Upper lobe of left lung (tissue), 6 donors: Measurements from ENCODE around the gene ZNF853. TPM values are rescaled to one million over a fixed set of nuclear protein-coding genes. Genes with fewer than 3 reads are reported as not detected.
A peak's percentile ranks its signal among the peaks of the same experiment; 100 is the strongest.

Experiments used
- ATAC-seq, 2 donors: fragments of 200-7000 bp; cut with Tn5 transposase; one replicate each; pipeline ENCODE4 v1.9.1; 2022; ENCODE audit warnings: mild to moderate bottlenecking in 2 of 2, moderate library complexity in 2 of 2; ENCODE audit not compliant: low FRiP score in 2 of 2
- DNase-seq, 2 donors: peaks; one replicate each; pipeline ENCODE4 v3.0.0-alpha.2; 2019 to 2020
- H3K27ac ChIP-seq, 4 donors: fragments of 200-600 bp; sonication (generic); one replicate each; pipeline ENCODE4 v1.5.1; 2016 to 2019
- H3K27me3 ChIP-seq, 4 donors: fragments of 200-600 bp; sonication (generic); one replicate each; pipeline ENCODE4 v1.5.1; 2017 to 2019
- H3K36me3 ChIP-seq, 4 donors: fragments of 200-600 bp; sonication (generic); one replicate each; pipeline ENCODE4 v1.5.1; 2016 to 2019
- H3K4me1 ChIP-seq, 4 donors: fragments of 200-600 bp; sonication (generic); one replicate each; pipeline ENCODE4 v1.5.1; 2018 to 2019
- H3K4me3 ChIP-seq, 4 donors: fragments of 200-600 bp; sonication (generic); one replicate each; pipeline ENCODE4 v1.5.1; 2017 to 2019; ENCODE audit warnings: mild to moderate bottlenecking in 2 of 4, moderate library complexity in 1 of 4
- H3K9me3 ChIP-seq, 4 donors: fragments of 200-600 bp; sonication (generic); one replicate each; pipeline ENCODE4 v1.5.1; 2018 to 2019
- EP300 ChIP-seq, 4 donors: sonication (generic); formaldehyde crosslinking; IDR thresholded peaks; one replicate each; pipeline ENCODE4 v1.5.1; 2017; ENCODE audit warnings: antibody characterized with exemption in 4 of 4, control low read depth in 2 of 4
- POLR2A ChIP-seq, 4 donors: fragments of 450-650 bp; IDR thresholded peaks; one replicate each; pipeline ENCODE4 v1.5.1; 2016 to 2017; ENCODE audit warnings: antibody characterized with exemption in 4 of 4, mild to moderate bottlenecking in 2 of 4
- POLR2AphosphoS5 ChIP-seq, 2 donors: sonication (generic); formaldehyde crosslinking; IDR thresholded peaks; one replicate each; pipeline ENCODE4 v1.5.1; 2017; ENCODE audit warnings: antibody characterized with exemption in 2 of 2
- WGBS, 2 donors: methylation state at CpG; one replicate each; pipeline ENCODE4 v1.1.5; 2017 to 2018; 5-methylcytosine and 5-hydroxymethylcytosine counted together
- total RNA-seq, 6 donors: library from RNA; depleted of rRNA in 4 of 6; stranded (reverse); fragments of >200 nt in 4 of 6; gene quantifications; one replicate each; pipeline versions ENCODE4 v1.1.0 to v1.2.1, GENCODE V29; 2016 to 2021
- TF ChIP-seq, protein P1 (sequence below), 6 experiments: fragments of 450-650 bp in 4 of 6; fragments of 200-600 bp in 2 of 6; sonication (generic) in 2 of 6; IDR thresholded peaks; one replicate each; pipeline ENCODE4 v1.5.1; 2016 to 2019; ENCODE audit warnings: antibody characterized with exemption in 6 of 6
- donor health status: DM: no; HTN: no; CAD: no; lungs with moderate emphysema.
- donor health status: DM: no; HTN: yes; CAD: no; lungs with severe emphysema.

ZNF853 gene
- total RNA-seq, 6 donors from 2014 or later: 2.9 to 11.9 (median 7.0) TPM

DNA sequence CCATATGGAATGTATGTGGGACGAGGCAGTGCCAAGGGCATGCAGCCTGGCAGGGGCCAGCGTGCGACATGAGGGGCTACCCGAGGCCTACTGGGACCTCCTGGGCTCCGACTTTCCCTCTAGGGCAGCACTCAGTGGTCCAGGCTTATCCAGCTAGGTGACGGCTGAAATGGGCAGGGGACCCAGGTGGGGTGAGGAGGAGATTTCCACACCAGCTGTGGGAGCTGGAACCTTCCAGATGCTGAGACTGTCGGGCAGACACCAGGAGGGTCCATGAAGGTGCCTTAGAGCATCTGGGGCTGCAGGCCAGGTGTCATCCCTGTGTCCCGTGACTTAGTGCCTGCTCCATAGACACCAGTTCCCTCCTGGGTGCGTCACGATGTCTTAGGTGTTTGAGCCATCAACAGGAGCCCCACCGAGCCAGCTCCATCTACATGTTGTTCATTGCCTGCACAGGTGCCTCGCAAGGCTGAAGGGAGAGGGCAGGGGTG lies 35.2 kb downstream of the ZNF853 start:
- H3K4me3 ChIP-seq: no peak overlapping the region
- TF ChIP-seq, protein P1, sequence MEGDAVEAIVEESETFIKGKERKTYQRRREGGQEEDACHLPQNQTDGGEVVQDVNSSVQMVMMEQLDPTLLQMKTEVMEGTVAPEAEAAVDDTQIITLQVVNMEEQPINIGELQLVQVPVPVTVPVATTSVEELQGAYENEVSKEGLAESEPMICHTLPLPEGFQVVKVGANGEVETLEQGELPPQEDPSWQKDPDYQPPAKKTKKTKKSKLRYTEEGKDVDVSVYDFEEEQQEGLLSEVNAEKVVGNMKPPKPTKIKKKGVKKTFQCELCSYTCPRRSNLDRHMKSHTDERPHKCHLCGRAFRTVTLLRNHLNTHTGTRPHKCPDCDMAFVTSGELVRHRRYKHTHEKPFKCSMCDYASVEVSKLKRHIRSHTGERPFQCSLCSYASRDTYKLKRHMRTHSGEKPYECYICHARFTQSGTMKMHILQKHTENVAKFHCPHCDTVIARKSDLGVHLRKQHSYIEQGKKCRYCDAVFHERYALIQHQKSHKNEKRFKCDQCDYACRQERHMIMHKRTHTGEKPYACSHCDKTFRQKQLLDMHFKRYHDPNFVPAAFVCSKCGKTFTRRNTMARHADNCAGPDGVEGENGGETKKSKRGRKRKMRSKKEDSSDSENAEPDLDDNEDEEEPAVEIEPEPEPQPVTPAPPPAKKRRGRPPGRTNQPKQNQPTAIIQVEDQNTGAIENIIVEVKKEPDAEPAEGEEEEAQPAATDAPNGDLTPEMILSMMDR (IDR thresholded peaks at IDR 0.05): no peak
- no peak for TF ChIP-seq POLR2A (IDR thresholded peaks at IDR 0.05)
- TF ChIP-seq EP300 (IDR thresholded peaks at IDR 0.05): no peak
- no peak for TF ChIP-seq POLR2AphosphoS5 (IDR thresholded peaks at IDR 0.05)
- DNase-seq (no peak), ATAC-seq (no peak)
- 98 to 99% methylated on average over 7 to 12 of the region's 12 CpGs for WGBS, 2 donors
- H3K27me3 ChIP-seq: no peaks in the 10 kb centered on the region
- H3K27ac ChIP-seq: no peak overlapping the region
- H3K9me3 ChIP-seq: peaks cover 0 to 15% (median 0%) of the 10 kb centered on the region in 4 donors
- H3K36me3 ChIP-seq: peaks cover 13 to 96% (median 77%) of the 10 kb centered on the region in 4 donors
- H3K4me1 ChIP-seq: no peaks in the 10 kb centered on the region

DNA sequence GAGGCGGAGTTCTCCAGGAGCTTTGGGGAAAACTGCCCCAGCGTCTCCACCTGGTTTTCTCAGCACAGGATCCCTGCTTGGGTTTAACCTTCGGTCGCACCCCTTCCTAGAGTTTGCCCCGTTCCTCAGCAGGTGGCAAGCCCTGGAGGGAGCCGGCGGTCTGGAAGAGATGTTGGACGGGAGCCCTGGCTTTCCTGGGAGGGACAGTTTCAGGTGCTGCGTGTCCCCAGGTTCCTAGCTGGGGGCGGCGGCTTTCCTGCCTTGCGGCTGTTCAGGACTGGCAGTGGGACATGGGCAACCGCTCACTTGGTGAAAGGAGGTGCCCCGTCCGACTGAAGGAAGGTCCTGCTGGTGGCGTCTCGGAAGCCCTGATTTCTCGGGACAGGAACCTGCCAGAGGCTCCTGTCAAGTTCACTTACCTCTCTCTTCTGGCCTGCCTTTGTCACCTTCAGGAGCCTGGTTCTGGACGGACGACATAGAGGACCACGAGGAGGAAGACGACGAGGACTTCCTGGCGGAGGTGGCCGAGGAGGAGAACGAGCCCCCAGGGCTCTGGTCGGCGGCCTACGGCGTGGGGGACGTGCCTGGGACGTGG lies 36.5 kb downstream of the ZNF853 start:
- Histone ChIP-seq H3K4me1 (no peaks in the 10 kb centered on the region), H3K27ac (no peak overlapping the region), H3K4me3 (no peak overlapping the region), H3K9me3 (peaks cover 0 to 15% (median 0%) of the 10 kb centered on the region in 4 donors), H3K27me3 (no peaks in the 10 kb centered on the region), H3K36me3 (peaks cover 13 to 84% (median 67%) of the 10 kb centered on the region in 4 donors)
- ATAC-seq: no peak
- WGBS, 2 donors: 97 to 98% methylated on average over 20 to 28 of the region's 32 CpGs
- TF ChIP-seq EP300 (IDR thresholded peaks at IDR 0.05) (no peak), POLR2AphosphoS5 (IDR thresholded peaks at IDR 0.05) (no peak), POLR2A (IDR thresholded peaks at IDR 0.05) (no peak)
- TF ChIP-seq, protein P1 (IDR thresholded peaks at IDR 0.05): no peak
- no peak for DNase-seq

DNA sequence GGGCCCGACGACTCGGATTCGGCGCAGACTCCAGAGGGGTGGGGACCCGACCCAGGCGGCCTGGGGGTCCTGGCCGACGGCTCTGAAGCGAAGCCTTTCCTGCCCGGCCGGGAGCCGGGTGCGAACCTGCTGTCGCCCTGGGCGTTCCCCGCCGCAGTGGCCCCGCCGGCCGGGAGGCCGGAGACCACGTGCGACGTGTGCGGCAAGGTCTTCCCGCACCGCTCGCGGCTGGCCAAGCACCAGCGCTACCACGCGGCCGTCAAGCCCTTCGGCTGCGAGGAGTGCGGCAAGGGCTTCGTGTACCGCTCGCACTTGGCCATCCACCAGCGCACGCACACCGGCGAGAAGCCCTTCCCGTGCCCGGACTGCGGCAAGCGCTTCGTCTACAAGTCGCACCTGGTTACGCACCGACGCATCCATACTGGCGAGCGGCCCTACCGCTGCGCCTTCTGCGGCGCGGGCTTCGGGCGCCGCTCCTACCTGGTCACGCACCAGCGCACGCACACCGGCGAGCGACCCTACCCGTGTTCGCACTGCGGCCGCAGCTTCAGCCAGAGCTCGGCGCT lies 37.1 kb downstream of the ZNF853 start:
- no peak for TF ChIP-seq EP300 (IDR thresholded peaks at IDR 0.05)
- TF ChIP-seq POLR2A (IDR thresholded peaks at IDR 0.05): no peak
- no peak for TF ChIP-seq POLR2AphosphoS5 (IDR thresholded peaks at IDR 0.05)
- Histone ChIP-seq H3K36me3 (peaks cover 13 to 78% (median 61%) of the 10 kb centered on the region in 4 donors), H3K27me3 (no peaks in the 10 kb centered on the region), H3K4me3 (no peak overlapping the region), H3K9me3 (peaks cover 0 to 15% (median 0%) of the 10 kb centered on the region in 4 donors), H3K27ac (no peak overlapping the region), H3K4me1 (no peaks in the 10 kb centered on the region)
- ATAC-seq: no peak
- WGBS, 2 donors: 96 to 98% methylated on average over 41 to 59 of the region's 75 CpGs
- DNase-seq: peak in 1 of 2 donors; percentile 81

DNA sequence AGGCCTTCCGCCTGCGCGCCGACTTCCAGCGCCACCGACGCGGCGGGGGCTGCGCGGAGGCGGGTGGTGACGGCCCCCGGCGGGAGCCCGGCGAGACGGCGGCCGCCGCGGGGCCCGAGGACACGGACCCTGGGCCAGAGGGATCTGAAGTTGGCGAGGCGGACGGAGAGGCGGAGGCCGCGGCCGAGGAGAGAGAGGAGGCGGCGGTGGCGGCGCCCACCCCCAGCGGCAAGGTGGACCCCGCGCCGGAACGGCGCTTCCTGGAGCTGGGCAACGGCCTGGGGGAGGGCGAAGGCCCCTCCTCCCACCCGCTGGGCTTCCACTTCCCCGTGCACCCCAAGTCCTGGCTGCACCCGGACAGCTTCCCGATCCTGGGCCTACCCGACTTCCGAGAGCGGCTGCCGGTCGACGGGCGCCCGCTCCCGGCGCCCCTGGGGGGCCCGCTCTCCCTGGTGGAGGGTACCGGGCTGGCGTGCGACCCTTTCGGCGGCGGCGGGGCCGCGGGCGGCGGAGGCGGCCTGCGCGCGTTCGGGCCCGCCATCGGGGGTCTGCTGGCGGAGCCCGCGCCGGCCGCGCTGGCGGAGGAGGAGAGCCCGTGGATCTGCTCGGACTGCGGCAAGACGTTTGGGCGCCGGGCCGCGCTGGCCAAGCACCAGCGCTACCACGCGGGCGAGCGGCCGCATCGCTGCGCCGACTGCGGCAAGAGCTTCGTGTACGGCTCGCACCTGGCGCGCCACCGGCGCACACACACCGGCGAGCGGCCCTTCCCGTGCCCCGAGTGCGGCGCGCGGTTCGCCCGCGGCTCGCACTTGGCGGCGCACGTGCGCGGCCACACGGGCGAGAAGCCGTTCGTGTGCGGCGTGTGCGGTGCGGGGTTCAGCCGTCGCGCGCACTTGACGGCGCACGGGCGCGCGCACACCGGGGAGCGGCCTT lies 37.9 kb downstream of the ZNF853 start:
- no peak for ATAC-seq
- peak in 1 of 2 donors; percentile 78 for DNase-seq
- WGBS, 2 donors: 97% methylated on average over 114 to 124 of the region's 146 CpGs

More for the DNA sequence above, 37.9 kb downstream of the ZNF853 start:
- Histone ChIP-seq H3K36me3 (peaks cover 13 to 70% (median 56%) of the 10 kb centered on the region in 4 donors), H3K9me3 (peaks cover 0 to 15% (median 0%) of the 10 kb centered on the region in 4 donors), H3K27me3 (no peaks in the 10 kb centered on the region), H3K27ac (no peak overlapping the region), H3K4me1 (no peaks in the 10 kb centered on the region), H3K4me3 (no peak overlapping the region)
- TF ChIP-seq POLR2A (IDR thresholded peaks at IDR 0.05): no peak
- no peak for TF ChIP-seq POLR2AphosphoS5 (IDR thresholded peaks at IDR 0.05)
- TF ChIP-seq, protein P1 (IDR thresholded peaks at IDR 0.05): no peak
